Measurements from ENCODE around the gene COBL.

COBL gene

GRCh38 chr7:51015581-51015980 is 301.0 kb downstream of the COBL start:
- DNase-seq (ENCODE audit: low read depth), result no peak
- no peak overlapping the region for H3K4me3 ChIP-seq (ENCODE audit: low read depth, low read length)
- TF ChIP-seq CTCF (conservative IDR thresholded peaks at IDR 0.05; ENCODE audit: low read depth, low read length), result no peak

- no peak overlapping the region for H3K4me3 ChIP-seq (ENCODE audit: low read depth, low read length)
- DNase-seq (ENCODE audit: low read depth), result no peak
- TF ChIP-seq CTCF (conservative IDR thresholded peaks at IDR 0.05; ENCODE audit: low read depth, low read length), result no peak
Measured at GRCh38 chr7:51014811-51015210, 301.8 kb downstream of the COBL start.

- no peak for DNase-seq (ENCODE audit: low read depth)
- no peak for TF ChIP-seq CTCF (conservative IDR thresholded peaks at IDR 0.05; ENCODE audit: low read depth, low read length)
- no peak overlapping the region for H3K4me3 ChIP-seq (ENCODE audit: low read depth, low read length)
Measured at GRCh38 chr7:51013861-51014511, 302.6 kb downstream of the COBL start.

GRCh38 chr7:51013218-51013786 is 303.3 kb downstream of the COBL start:
- TF ChIP-seq CTCF (conservative IDR thresholded peaks at IDR 0.05; ENCODE audit: low read depth, low read length), result no peak
- no peak overlapping the region for H3K4me3 ChIP-seq (ENCODE audit: low read depth, low read length)
- no peak for DNase-seq (ENCODE audit: low read depth)

- TF ChIP-seq CTCF (conservative IDR thresholded peaks at IDR 0.05; ENCODE audit: low read depth, low read length), result no peak
- no peak overlapping the region for H3K4me3 ChIP-seq (ENCODE audit: low read depth, low read length)
- DNase-seq (ENCODE audit: low read depth), result no peak
Measured at GRCh38 chr7:51012569-51013217, 303.9 kb downstream of the COBL start.

GRCh38 chr7:51011710-51012350 is 304.8 kb downstream of the COBL start:
- no peak for TF ChIP-seq CTCF (conservative IDR thresholded peaks at IDR 0.05; ENCODE audit: low read depth, low read length)
- H3K4me3 ChIP-seq (ENCODE audit: low read depth, low read length), result no peak overlapping the region
- DNase-seq (ENCODE audit: low read depth), result no peak

Measured in choroid plexus epithelial cell (primary cell).